GM20431 (cell line): ENCODE results near the gene KCND3.

Experiments used
- in situ Hi-C: fragments of 300-500 bp; cut with MseI, MboI; formaldehyde crosslinking; loops from one replicate; pipeline ENCODE4 v1.15.0; 2020; ENCODE audit warnings: low sequenced_read_pairs; ENCODE audit not compliant: unreplicated experiment

The KCND3 gene

DNA sequence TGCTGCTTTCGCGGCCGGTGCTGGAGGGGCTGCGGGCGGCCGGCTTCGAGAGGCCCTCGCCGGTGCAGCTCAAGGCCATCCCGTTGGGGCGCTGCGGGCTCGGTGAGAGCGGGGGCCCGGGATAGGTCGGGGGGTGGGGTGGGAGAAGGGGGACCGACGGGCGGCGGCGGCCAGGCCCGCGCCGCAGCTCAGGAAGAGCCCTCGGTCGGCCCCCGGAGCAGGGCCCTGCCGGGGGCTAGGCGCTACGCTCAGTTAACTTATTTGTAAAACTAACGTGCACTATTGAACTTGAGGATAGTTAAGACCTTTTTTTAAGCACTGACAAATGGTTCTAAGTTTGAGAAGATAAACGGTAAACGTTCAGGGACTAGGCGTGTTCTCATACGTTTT is 233.3 kb downstream of the KCND3 start:
- in situ Hi-C loops = no loop called here

DNA sequence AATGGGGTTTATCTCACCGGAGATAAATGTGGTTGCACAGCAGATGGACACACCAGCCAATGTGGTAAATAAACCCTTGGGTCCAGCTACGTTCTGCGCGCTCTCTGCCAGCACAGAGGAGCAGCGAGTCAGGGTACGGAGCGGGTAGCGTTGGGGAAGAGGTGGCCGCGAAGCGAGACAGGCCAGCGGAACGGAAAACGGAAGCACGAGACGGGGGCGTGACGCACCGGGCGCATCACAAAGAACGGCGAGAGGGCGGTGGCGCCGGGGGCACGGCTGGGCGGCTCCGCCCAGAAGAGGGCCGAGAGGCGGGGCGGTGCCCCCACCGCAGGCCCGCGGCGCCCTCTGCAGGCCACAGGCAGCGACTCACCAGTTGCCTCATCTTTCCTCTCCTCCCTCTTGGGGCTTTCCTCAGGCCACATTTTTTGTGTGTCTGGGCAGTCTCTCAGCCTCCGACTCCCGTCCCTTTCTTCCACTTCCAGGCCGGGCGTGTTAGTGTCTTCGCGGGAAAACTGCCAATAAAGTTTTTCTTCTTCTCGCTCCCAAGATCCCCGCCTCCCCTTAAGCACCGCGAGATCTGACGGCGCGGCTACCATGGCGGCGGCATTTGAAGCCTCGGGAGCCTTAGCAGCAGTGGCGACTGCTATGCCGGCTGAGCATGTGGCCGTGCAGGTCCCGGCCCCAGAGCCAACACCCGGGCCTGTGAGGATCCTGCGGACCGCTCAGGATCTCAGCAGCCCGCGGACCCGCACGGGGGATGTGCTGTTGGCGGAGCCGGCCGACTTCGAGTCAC is 233.9 kb downstream of the KCND3 start, which contains the start of gene DDX20:
Gene DDX20, plus strand, starts transcription at position 571 of the 793 bp plus-strand sequence. Its CDS starts 24 bp downstream, at position 595.
- in situ Hi-C loops = no loop called here

GRCh38 chr1:111754984-111755330 is 234.5 kb downstream of the KCND3 start:
- in situ Hi-C loops = no loop called here

- in situ Hi-C loops = no loop called here
Measured at GRCh38 chr1:111751906-111752575, 237.4 kb downstream of the KCND3 start.

DNA sequence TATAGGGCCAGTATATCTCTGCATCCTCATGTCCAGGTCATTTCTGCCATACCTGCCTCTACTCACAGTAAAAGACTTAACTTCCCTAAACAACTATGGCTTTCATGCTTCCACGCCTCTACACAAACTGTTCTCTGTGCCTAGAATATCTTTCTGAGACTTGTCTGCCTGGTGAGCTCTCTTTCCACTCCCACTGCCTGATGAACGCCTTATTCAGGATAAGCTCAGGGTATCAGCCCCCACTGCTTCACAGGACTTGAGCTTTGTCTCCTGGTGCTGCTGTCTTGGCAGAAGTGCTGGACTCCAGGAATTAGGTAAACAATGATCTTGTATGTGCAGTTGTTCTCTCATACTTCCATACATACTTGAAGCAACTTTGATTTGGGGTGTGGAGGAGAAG is 238.6 kb downstream of the KCND3 start:
- in situ Hi-C loops = no loop called here

DNA sequence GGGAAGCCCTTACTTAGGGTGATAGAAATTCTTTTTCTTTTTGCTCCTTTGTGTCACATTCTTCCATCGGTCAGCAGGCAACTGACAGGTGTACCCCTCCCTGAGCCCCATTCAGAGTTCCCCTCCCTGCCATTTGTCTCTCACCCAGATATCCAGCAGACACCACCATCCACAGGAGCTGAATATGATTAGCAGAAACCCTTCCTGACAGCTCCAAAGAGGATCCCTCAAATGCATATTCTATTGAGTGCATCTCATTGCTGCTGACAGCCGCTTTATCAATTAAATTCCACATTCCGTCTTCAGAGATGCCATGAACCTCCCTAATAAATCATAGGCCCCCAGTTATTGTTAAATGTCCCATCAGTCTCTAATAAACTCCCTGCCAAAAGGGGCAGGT is 239.8 kb downstream of the KCND3 start:
- in situ Hi-C loops = loop anchor here (10.0 kb wide), 1 partner anchor 255 kb away; no protein-coding TSS in a partner anchor

- in situ Hi-C loops = loop anchor here (10.0 kb wide), 1 partner anchor 253 kb away; no protein-coding TSS in a partner anchor
Measured at GRCh38 chr1:111747947-111748346, 241.5 kb downstream of the KCND3 start.

- in situ Hi-C loops = loop anchor here (10.0 kb wide), 1 partner anchor 253 kb away; no protein-coding TSS in a partner anchor
Measured at GRCh38 chr1:111747282-111747734, 242.2 kb downstream of the KCND3 start.

GRCh38 chr1:111746614-111746999 is 242.9 kb downstream of the KCND3 start:
- in situ Hi-C loops = loop anchor here (10.0 kb wide), 1 partner anchor 252 kb away; no protein-coding TSS in a partner anchor

GRCh38 chr1:111745675-111746613 is 243.5 kb downstream of the KCND3 start:
- in situ Hi-C loops = loop anchor here (10.0 kb wide), 1 partner anchor 251 kb away; no protein-coding TSS in a partner anchor

DNA sequence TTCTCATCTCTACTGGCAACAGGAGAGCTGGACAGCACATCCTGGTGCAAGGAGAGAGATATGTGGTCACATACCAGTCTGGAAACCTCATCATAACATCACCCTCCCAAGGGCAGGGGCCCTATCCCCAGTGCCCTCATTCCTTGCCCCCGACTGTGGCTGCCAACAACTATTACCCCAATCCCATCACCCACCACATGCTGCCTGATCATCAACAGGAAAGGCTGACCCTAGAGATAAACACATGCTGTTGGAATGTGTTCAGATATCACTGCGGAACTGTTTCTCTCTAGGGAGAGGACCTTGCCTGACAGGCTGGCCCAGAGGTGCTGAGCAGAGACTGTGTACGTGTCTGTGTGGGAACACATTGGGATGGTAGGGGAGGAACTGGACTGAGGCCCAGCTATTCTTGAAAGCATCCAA is 245.8 kb downstream of the KCND3 start:
- in situ Hi-C loops = loop anchor here (10.0 kb wide), 1 partner anchor 249 kb away; no protein-coding TSS in a partner anchor

DNA sequence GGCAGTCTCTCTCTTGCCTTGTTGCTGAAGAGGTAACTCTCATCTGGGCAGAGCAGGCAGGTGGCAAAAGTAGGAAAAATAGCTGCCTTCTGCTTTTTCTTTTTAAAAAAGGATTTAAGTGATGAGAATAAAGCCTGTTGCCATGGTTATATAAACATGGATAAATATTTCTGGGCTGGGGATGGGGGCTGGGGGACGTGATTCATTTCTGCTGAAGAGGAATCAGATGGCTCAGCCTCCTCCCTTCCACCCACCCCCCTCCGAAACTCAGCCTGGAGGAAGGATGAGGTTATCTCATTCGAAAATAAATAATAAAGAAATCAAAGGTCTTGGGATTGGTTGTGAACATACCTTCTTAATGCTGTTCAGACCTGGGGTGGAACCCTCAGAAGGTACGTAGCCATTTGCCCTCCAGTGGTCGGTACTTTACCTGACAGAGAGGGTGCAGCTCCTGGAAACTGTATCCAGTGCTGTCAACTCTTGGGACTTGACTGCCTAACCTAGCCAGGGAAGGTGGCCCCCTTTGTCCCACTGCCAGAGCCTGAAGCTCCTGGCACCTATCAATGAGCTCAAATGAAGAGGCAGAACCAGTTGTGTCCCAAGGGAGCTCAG is 246.4 kb downstream of the KCND3 start:
- in situ Hi-C loops = loop anchor here (10.0 kb wide), 1 partner anchor 248 kb away; no protein-coding TSS in a partner anchor

- in situ Hi-C loops = loop anchor here (10.0 kb wide), 1 partner anchor 247 kb away; no protein-coding TSS in a partner anchor
Measured at GRCh38 chr1:111742292-111742691, 247.2 kb downstream of the KCND3 start.

GRCh38 chr1:111739925-111740765 is 249.3 kb downstream of the KCND3 start:
- in situ Hi-C loops = loop anchor here (10.0 kb wide), 1 partner anchor 245 kb away; no protein-coding TSS in a partner anchor

- in situ Hi-C loops = no loop called here
Measured at GRCh38 chr1:111739194-111739924, 250.1 kb downstream of the KCND3 start, which contains the start of gene INKA2. Gene INKA2 (minus strand): TSS chr1:111739395. CDS start chr1:111739242, 153 bp downstream.

DNA sequence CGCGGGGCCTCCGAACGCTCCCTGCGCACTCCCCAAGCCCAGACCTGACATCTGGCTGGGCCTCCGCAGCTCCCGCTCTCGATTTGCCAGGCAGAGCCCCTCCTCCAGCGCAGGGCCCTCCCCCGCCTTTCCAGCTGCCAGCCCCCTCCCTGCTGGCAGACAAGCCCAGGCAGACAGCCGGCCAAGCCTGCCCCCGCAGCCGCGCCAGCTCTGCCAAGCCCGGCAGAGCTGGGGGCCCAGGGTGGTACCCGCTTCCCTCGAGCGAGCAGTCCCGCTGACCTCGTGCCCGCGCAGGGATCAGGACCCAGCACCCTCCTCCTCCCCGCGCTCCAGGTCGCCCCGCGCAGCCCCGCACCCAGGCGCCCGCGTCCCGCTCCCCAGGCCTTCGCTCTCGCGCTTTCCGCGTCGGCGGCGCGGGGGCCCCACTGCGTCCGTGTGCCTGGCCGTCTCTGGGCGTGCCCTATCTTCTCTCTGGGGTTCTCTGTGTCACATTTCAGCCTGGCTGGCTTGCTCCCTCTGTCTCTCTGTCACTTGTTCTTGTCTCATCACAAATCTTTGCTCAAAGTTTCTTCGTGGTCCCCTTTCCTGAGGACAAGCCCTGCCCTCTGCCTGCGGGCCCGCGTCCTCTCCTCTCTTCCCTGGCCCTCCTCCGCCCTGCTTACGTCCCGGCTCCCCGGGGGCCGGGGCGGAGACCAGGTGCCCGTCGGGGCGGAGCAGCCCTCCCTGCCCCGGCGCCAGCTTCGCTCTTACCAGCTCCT is 250.9 kb downstream of the KCND3 start:
- in situ Hi-C loops = no loop called here

DNA sequence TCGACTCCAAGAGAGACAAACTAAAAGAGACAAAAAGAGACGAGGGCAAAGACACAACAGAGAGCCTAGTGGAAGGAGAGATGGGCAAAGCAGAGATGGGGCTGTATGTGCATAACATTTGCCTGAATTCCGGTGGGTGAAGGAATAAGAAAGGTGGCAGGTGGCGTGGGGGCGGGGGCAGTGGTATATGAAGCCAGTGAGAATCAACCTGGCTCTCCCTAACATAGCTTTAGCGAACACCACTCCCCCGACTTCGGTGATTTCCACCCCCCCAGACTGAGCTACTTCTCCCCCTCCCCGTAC is 251.4 kb downstream of the KCND3 start:
- in situ Hi-C loops = no loop called here
